ENCODE data around the gene TRIM3.
"Not testable (repeated sequence)": the region's sequence is repeated elsewhere in the genome, so short reads cannot be mapped to it uniquely, and the experiment has no call there.

TRIM3 gene

GRCh38 chr11:6473451-6474412 lies at the start of gene TRIM3:
Gene TRIM3, minus strand, starts transcription at chr11:6473941. Its CDS starts 8,246 bp downstream, at chr11:6465695.
- peak; percentile 67 for DNase-seq (ENCODE audit: low spot score)

- DNase-seq (ENCODE audit: low spot score), result no peak
Measured at GRCh38 chr11:6523253-6523652, 49.5 kb upstream of the TRIM3 start.

GRCh38 chr11:6521946-6522345 lies 48.2 kb upstream of the TRIM3 start:
- not testable (repeated sequence) for DNase-seq (ENCODE audit: low spot score)

DNA sequence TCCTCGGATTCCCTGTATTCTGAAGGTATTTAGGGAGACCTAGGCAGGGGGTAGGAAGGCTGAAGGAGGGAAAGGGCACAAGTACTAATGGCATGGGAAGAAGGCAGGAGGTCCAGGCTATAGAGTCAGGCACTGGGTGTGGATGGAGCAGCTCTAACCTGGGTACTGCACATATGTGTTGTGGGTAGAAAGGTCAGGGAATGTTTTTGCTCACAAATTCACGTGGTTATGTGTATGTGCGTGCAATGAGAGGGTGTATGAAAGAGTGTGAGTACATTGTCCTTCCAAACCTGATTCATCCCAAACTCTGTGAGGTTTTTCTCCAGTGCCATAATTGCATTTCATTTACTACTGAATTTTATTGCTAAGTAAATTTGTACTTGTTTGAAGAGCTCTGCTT lies 46.5 kb upstream of the TRIM3 start:
- DNase-seq (ENCODE audit: low spot score), result no peak

- DNase-seq (ENCODE audit: low spot score), result no peak
Measured at GRCh38 chr11:6516865-6517264, 43.1 kb upstream of the TRIM3 start.

DNA sequence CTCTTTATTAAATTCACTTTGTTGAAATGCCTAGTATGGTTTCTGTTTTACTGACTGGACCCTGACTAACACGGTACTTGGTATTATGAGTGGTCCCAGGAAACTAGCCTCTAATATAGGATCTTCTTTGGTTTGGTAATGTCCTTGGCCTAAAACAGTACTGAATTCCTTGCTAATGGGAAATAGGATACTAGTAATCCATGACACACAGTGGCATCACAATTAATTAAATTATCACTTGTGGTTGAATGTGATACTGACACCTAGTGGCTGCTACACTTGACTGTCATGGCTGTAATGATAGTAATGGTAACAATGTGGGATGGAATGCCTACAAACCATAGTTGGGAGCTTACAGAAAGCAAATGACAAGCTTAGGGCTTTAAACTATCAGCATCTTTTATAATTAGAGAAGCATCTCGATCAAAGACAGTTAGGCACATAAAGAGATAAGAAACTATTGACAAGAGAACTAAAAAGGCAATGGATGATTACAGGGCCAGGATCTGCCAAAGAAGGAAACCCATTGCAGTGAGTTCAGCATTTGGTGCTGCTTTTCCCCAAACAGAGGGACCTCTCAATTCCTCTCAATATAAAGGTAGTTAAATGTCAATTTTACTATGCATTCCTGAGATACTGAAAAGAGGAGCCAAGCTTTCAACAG lies 32.0 kb upstream of the TRIM3 start:
- DNase-seq (ENCODE audit: low spot score), result peak; percentile 62

- DNase-seq (ENCODE audit: low spot score), result no peak
Measured at GRCh38 chr11:6504166-6504565, 30.4 kb upstream of the TRIM3 start.

DNA sequence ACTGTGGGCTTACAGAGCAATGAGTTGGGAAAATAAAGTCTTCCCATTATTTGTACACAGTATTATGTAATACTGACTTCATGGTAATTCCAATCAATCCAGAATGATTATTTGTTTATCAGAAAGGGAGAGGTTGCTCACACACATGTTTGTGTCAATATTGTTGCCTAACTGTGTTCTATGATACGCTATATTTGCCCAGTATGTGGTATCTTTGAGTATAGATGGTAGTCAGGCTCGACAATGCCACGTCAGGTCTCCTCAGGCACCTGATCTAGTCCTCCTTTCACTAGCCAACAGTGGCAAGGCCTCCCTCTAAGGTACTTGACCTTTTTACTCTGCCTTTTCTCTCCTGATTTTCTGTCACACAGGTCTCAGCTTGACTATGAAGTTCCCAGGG lies 28.6 kb upstream of the TRIM3 start:
- no peak for DNase-seq (ENCODE audit: low spot score)

- no peak for DNase-seq (ENCODE audit: low spot score)
Measured at GRCh38 chr11:6498544-6498943, 24.8 kb upstream of the TRIM3 start.

DNA sequence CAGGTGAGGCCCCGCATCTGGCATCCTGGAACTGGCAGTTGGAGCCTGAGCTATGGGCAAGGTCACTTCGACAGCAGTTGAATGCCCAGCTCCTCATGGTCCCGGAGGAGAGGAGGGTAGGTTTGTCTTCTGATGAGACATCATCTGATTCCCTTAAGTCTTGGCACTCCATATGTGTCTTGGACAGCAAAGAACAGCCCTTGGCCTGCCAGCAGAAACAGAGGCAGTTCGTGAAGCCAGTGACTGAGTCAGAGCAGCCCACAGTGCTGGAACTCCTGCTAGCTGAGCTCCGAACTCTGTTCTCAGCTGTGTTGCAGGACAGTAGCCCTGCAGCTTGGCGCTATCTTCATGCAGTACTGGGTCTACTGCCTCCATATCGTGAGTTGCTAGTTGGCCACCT lies 24.4 kb upstream of the TRIM3 start:
- DNase-seq (ENCODE audit: low spot score), result no peak

DNA sequence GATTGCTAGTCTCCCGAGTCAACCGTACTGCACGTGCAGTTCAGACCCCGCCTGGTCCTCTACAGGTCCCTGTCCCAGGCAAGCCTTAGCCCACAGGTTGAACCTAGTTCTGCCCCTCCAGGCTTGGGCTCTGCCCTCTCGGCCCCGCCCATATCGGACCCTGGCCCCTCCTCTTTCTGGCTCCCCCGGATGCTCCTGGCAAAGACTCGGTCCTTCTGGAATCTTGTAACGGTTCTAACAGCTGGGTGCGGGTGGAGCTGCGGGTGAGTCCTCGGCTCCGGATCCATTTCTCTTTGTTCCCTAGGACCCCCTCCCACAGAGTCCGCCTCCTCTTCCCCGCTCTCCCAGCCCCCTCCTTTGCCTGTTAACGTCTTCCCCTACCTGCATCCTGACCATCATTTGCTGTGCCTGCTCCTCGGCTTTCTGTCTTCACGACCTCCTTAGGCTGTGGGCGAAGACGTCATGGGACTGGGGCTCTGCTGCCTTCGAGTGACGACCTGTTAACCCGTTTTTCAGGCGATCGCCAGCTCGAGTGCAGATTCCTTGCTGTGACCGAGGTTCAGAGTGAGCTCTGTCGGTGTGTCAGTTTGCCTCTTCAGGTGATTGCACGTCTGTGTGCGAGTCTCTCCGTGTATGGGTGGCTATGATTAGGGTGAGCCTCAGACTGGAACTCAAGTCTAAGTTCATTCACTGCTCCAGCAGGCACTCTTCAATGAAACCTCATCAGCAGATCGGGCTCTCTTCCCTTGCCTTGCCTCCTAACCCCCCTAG lies 23.5 kb upstream of the TRIM3 start, which contains the start of gene DNHD1:
TSS of gene DNHD1 (plus strand) at position 212 of the 771 bp plus-strand sequence. CDS start 936 bp downstream, outside the sequence.
- DNase-seq (ENCODE audit: low spot score), result no peak

GRCh38 chr11:6489306-6489705 lies 15.6 kb upstream of the TRIM3 start:
- DNase-seq (ENCODE audit: low spot score), result no peak

DNA sequence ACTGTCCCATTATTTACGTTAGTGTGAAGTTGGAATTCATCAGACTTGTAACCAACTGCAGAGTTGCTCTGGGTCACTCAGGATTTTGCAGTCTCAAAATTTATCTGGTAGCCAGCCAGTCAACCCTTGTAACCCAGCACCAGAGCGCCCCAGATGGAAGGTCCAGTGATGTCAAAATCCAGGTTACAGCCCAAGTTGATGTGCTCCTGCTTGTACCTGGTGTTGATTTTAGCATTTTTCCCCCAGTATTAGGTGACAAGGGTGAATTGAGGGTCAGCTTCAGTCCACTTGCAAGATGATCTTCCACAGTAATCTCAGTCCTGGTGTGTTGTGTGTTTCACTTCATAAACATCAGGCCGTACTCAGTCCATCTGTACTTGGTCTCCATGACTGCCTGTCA lies 15.1 kb upstream of the TRIM3 start:
- DNase-seq (ENCODE audit: low spot score), result no peak

- DNase-seq (ENCODE audit: low spot score), result no peak
Measured at GRCh38 chr11:6488342-6488741, 14.6 kb upstream of the TRIM3 start.

- DNase-seq (ENCODE audit: low spot score), result no peak
Measured at GRCh38 chr11:6486938-6487337, 13.2 kb upstream of the TRIM3 start.

- DNase-seq (ENCODE audit: low spot score), result no peak
Measured at GRCh38 chr11:6486256-6486655, 12.5 kb upstream of the TRIM3 start.

GRCh38 chr11:6485661-6486060 lies 11.9 kb upstream of the TRIM3 start:
- DNase-seq (ENCODE audit: low spot score), result no peak

- no peak for DNase-seq (ENCODE audit: low spot score)
Measured at GRCh38 chr11:6483015-6483414, 9.3 kb upstream of the TRIM3 start.

DNA sequence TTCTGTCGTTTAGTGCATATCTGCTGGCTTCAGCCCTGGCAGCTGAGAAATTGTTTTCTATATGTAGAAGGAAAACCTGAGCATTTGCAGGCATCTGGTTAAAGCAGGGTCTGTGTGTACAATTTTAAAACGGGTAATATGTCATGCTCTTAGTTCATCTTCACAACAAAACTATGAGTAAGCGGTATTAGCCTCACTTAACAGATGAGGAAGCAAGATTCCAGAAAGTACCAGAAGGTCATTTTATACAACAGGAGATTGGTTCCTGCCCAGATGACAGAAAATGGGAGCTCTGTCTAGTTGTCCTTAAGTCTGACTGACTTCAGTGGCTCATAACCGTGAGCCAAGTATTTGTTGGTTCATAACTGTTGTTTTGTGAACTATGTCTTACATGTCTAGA lies 8.7 kb upstream of the TRIM3 start:
- no peak for DNase-seq (ENCODE audit: low spot score)

GRCh38 chr11:6481924-6482275 lies 8.2 kb upstream of the TRIM3 start:
- no peak for DNase-seq (ENCODE audit: low spot score)

- DNase-seq (ENCODE audit: low spot score), result peak; percentile 98
Measured at GRCh38 chr11:6481012-6481923, 7.5 kb upstream of the TRIM3 start, which contains the start of the genes ARFIP2 and TIMM10B. Gene ARFIP2, minus strand, starts transcription at chr11:6481331. Its CDS starts 910 bp downstream, at chr11:6480421. Gene TIMM10B, plus strand, starts transcription at chr11:6481501. Its CDS starts 16 bp downstream, at chr11:6481517.

All from NAMALWA (cell line).